K562 (cell line): Measurements from ENCODE around the gene SOX6. TPM values are rescaled to one million over a fixed set of nuclear protein-coding genes. Genes with fewer than 3 reads are reported as not detected.

Experiments
- ATF1 ChIP-seq, 2 experiments: fragments of 450-650 bp in 1 of 2; IDR thresholded peaks; 2 replicates each; pipeline ENCODE4 v1.6.1; 2016; ENCODE audit warnings: missing compliant biosample characterization in 1 of 2, missing genetic modification characterization in 1 of 2
- ATF4 ChIP-seq: fragments of 450-650 bp; formaldehyde crosslinking; IDR thresholded peaks from 2 replicates; pipeline ENCODE4 v1.4.0; 2022; ENCODE audit warnings: mild to moderate bottlenecking, moderate library complexity
- DACH1 ChIP-seq: fragments of 450-650 bp; IDR thresholded peaks from 2 replicates; pipeline ENCODE4 v1.6.1; 2018; ENCODE audit not compliant: partially characterized antibody
- DPF2 ChIP-seq: fragments of 450-650 bp; IDR thresholded peaks from 2 replicates; pipeline ENCODE4 v1.6.1; 2016
- FOXA3 ChIP-seq, 2 experiments: fragments of 450-650 bp in 1 of 2; sonication (generic) in 1 of 2; formaldehyde crosslinking; IDR thresholded peaks in 1 of 2; conservative IDR thresholded peaks in 1 of 2; 2 replicates each; pipeline versions ENCODE4 v1.4.0 to v1.8.0; 2020 to 2022; ENCODE audit warnings: mild to moderate bottlenecking in 2 of 2, missing genetic modification reagents in 1 of 2
- FOXJ2 ChIP-seq: fragments of 200-800 bp; sonication (Bioruptor generic); IDR thresholded peaks from 2 replicates; pipeline ENCODE4 v1.6.1; 2016; ENCODE audit warnings: missing genetic modification characterization, missing compliant biosample characterization
- GATAD2B ChIP-seq: fragments of 450-650 bp; IDR thresholded peaks from 2 replicates; pipeline ENCODE4 v1.6.1; 2017; ENCODE audit warnings: mild to moderate bottlenecking, borderline replicate concordance
- HDAC2 ChIP-seq: fragments of 450-650 bp; IDR thresholded peaks from 2 replicates; pipeline ENCODE4 v1.6.1; 2016; ENCODE audit warnings: mild to moderate bottlenecking
- MAFF ChIP-seq: IDR thresholded peaks from 2 replicates; pipeline ENCODE4 v1.6.1; 2012; ENCODE audit warnings: low read length, improper control_type of control experiment
- NR2C2 ChIP-seq, 2 experiments: fragments of 200-800 bp in 1 of 2; sonication (Bioruptor generic) in 1 of 2; sonication (generic) in 1 of 2; formaldehyde crosslinking in 1 of 2; IDR thresholded peaks; 2 replicates each; pipeline versions ENCODE4 v1.6.1 to v1.8.0; 2016 to 2022; ENCODE audit warnings: mild to moderate bottlenecking in 1 of 2, missing compliant biosample characterization in 1 of 2, missing genetic modification characterization in 1 of 2, missing genetic modification reagents in 1 of 2
- PCBP2 ChIP-seq: fragments of 200-400 bp; formaldehyde crosslinking; IDR thresholded peaks from 2 replicates; pipeline ENCODE4 v1.6.1; 2018; ENCODE audit warnings: low read length, low read depth, mild to moderate bottlenecking, moderate library complexity; ENCODE audit not compliant: poor library complexity, severe bottlenecking
- PPARD ChIP-seq: fragments of 250-450 bp; sonication (Bioruptor Pico); IDR thresholded peaks from 2 replicates; pipeline ENCODE4 v1.8.0; 2022; ENCODE audit warnings: inconsistent platforms, mild to moderate bottlenecking, moderate library complexity
- PREB ChIP-seq: sonication (generic); formaldehyde crosslinking; IDR thresholded peaks from 2 replicates; pipeline ENCODE4 v1.8.1; 2023; ENCODE audit warnings: mild to moderate bottlenecking, missing genetic modification reagents
- RBBP5 ChIP-seq: fragments of 200-600 bp; sonication (generic); IDR thresholded peaks from 2 replicates; pipeline ENCODE4 v1.6.1; 2012; ENCODE audit warnings: borderline replicate concordance, mild to moderate bottlenecking, low read length, control low read depth, inconsistent platforms; ENCODE audit not compliant: insufficient read depth, poor library complexity, severe bottlenecking
- RHOXF2B ChIP-seq: fragments of 250-450 bp; sonication (Bioruptor Pico); conservative IDR thresholded peaks from 2 replicates; pipeline ENCODE4 v1.5.1; 2021
- TRIM24 ChIP-seq, 2 experiments: fragments of 450-650 bp; IDR thresholded peaks; 2 replicates each; pipeline ENCODE4 v1.6.1; 2016
- UBTF ChIP-seq, 2 experiments: IDR thresholded peaks; 2 replicates each; pipeline ENCODE4 v1.6.1; 2012; ENCODE audit warnings: improper control_type of control experiment in 2 of 2, low read depth in 2 of 2, low read length in 2 of 2, borderline replicate concordance in 1 of 2
- YY1 ChIP-seq, 3 experiments: IDR thresholded peaks; 2 replicates each; pipeline ENCODE4 v1.6.1; 2011; ENCODE audit warnings: low read length in 2 of 3, mild to moderate bottlenecking in 2 of 3, moderate library complexity in 2 of 3, borderline replicate concordance in 1 of 3, control low read depth in 1 of 3, low read depth in 1 of 3; ENCODE audit not compliant: insufficient read depth in 3 of 3, insufficient replicate concordance in 2 of 3, control insufficient read depth in 1 of 3, insufficient read length in 1 of 3; ENCODE audit errors: extremely low read depth in 1 of 3
- ZNF175 ChIP-seq: fragments of 200-800 bp; sonication (Bioruptor generic); IDR thresholded peaks from 2 replicates; pipeline ENCODE4 v1.6.1; 2016; ENCODE audit warnings: low read depth, mild to moderate bottlenecking, missing genetic modification characterization, missing compliant biosample characterization
- ZNF316 ChIP-seq: fragments of 450-650 bp; IDR thresholded peaks from 2 replicates; pipeline ENCODE4 v1.6.1; 2016
- ZNF764 ChIP-seq: fragments of 250-450 bp; sonication (Bioruptor Pico); IDR thresholded peaks from 2 replicates; pipeline ENCODE4 v1.4.0; 2020; ENCODE audit warnings: low read depth, mild to moderate bottlenecking, moderate library complexity
- ZNF780A ChIP-seq: fragments of 250-450 bp; sonication (Bioruptor Pico); IDR thresholded peaks from 2 replicates; pipeline ENCODE4 v1.5.0; 2021; ENCODE audit warnings: mild to moderate bottlenecking
- polyA plus RNA-seq, 8 experiments: library from polyadenylated mRNA; depleted of rRNA in 4 of 8; stranded (reverse) in 5 of 8; unstranded in 3 of 8; fragments of >200 nt; fragmentation: Nextera tagmentation in 2 of 8; fragmentation: Illumina TruSeq in 1 of 8; extraction: Ambion mirVana in 2 of 8; extraction: Trizol in 1 of 8; gene quantifications; 2 replicates each; pipeline versions ENCODE4 v1.2.1 to v1.2.3, GENCODE V29; 2011 to 2014; ENCODE audit warnings: inconsistent platforms in 1 of 8, missing spikeins in 1 of 8
- total RNA-seq, 7 experiments: library from RNA; depleted of rRNA in 6 of 7; stranded (reverse); fragments of >200 nt in 6 of 7; fragmentation: Illumina TruSeq in 2 of 7; extraction: Trizol in 2 of 7; gene quantifications; 2 replicates each; pipeline versions ENCODE4 v1.2.1 to v1.2.3, GENCODE V29; 2011 to 2021; ENCODE audit warnings: low replicate concordance in 1 of 7

The SOX6 gene
- total and polyA plus RNA-seq, 9 of the 15 experiments (the other 6 are each of a cell fraction or from before 2014, with no cell fraction given): 0.89 to 8.7 (median 5.7) TPM

GRCh38 chr11:16299884-16300782, 56.2 kb downstream of the SOX6 start (continued):
- no peak for TF ChIP-seq PREB (CRISPR knock-in tag)
- TF ChIP-seq HDAC2: 0 out of 2 replicates have a peak, but pooled peaks have one; percentile 15
- peak in 1 of 3 experiments; percentile 79 for TF ChIP-seq YY1 (IDR thresholded peaks at IDR 0.05; ENCODE audit: borderline replicate concordance in 1 of 3, control insufficient read depth in 1 of 3, extremely low read depth in 1 of 3, insufficient read depth in 3 of 3, insufficient read length in 1 of 3, insufficient replicate concordance in 2 of 3, low read depth in 1 of 3, low read length in 2 of 3)
- TF ChIP-seq DACH1: peak; percentile 24
- no peak for TF ChIP-seq ATF4 (CRISPR knock-in tag)
- no peak for TF ChIP-seq TRIM24 (IDR thresholded peaks at IDR 0.05)
- no peak for TF ChIP-seq UBTF (IDR thresholded peaks at IDR 0.05; ENCODE audit: borderline replicate concordance in 1 of 2, low read depth in 2 of 2, low read length in 2 of 2)
- 0 out of 2 replicates have a peak, but pooled peaks have one; percentile 17 for TF ChIP-seq ZNF175
- TF ChIP-seq ZNF780A: no peak
- TF ChIP-seq DPF2: no peak
- TF ChIP-seq MAFF: peak; percentile 61
- TF ChIP-seq RHOXF2B (CRISPR knock-in tag): no peak
- TF ChIP-seq ZNF764 (CRISPR knock-in tag): no peak
- peak in 1 of 2 experiments; percentile 52; a peak in 2 of 4 replicates for TF ChIP-seq FOXA3 (CRISPR knock-in tag; conservative IDR thresholded peaks at IDR 0.05 in 1 of 2, IDR thresholded peaks at IDR 0.05 in 1 of 2)
- TF ChIP-seq ZNF316: peak; percentile 93
- TF ChIP-seq ATF1 (CRISPR knock-in tag; IDR thresholded peaks at IDR 0.05): no peak
- peak; percentile 31; the same call in 1 of the 2 replicates for TF ChIP-seq ATF1 (tag; IDR thresholded peaks at IDR 0.05)
- no peak for TF ChIP-seq PPARD (CRISPR knock-in tag)
- no peak for TF ChIP-seq NR2C2 (CRISPR knock-in tag; IDR thresholded peaks at IDR 0.05)
- peak; percentile 33; the same call in 1 of the 2 replicates for TF ChIP-seq NR2C2 (tag; IDR thresholded peaks at IDR 0.05)
- no peak for TF ChIP-seq PCBP2
- no peak for TF ChIP-seq GATAD2B
- no peak for TF ChIP-seq RBBP5
- no peak for TF ChIP-seq FOXJ2
